Mesothelial cell of epicardium (in vitro differentiated cells): ENCODE data around the gene KCNAB2. TPM values are rescaled to one million over a fixed set of nuclear protein-coding genes. Genes with fewer than 3 reads are reported as not detected.

Experiments used
- DNase-seq, 2 experiments: peaks; one replicate each; pipeline ENCODE4 v3.0.0; 2021; ENCODE audit warnings: low spot score in 2 of 2; ENCODE audit not compliant: unreplicated experiment in 2 of 2
- H3K27ac Mint-ChIP-seq: 2 replicates; pipeline ENCODE4 v1.8.0; 2021; ENCODE audit warnings: mixed read lengths
- H3K27me3 Mint-ChIP-seq: 2 replicates; pipeline ENCODE4 v1.8.0; 2021; ENCODE audit warnings: low read depth, mixed read lengths
- H3K36me3 Mint-ChIP-seq: 2 replicates; pipeline ENCODE4 v1.8.0; 2021; ENCODE audit warnings: mixed read lengths
- H3K4me1 Mint-ChIP-seq: 2 replicates; pipeline ENCODE4 v1.8.0; 2021; ENCODE audit warnings: mixed read lengths
- H3K4me3 Mint-ChIP-seq: 2 replicates; pipeline ENCODE4 v1.8.0; 2021; ENCODE audit warnings: mild to moderate bottlenecking, moderate library complexity, mixed read lengths
- H3K9me3 Mint-ChIP-seq: 2 replicates; pipeline ENCODE4 v1.8.0; 2021; ENCODE audit warnings: mixed read lengths
- CTCF ChIP-seq: fragments of 200-600 bp; sonication (generic); IDR thresholded peaks from one replicate; pipeline ENCODE4 v1.5.0; 2021; ENCODE audit warnings: antibody characterized with exemption; ENCODE audit not compliant: unreplicated experiment
- total RNA-seq: library from RNA; stranded (reverse); gene quantifications from 3 replicates; pipeline ENCODE4 v1.2.1, GENCODE V29; 2021

Gene KCNAB2
- total RNA-seq, 1 donor from 2014 or later = 10.7 TPM

- no peaks in the 10 kb centered on the region for H3K36me3 Mint-ChIP-seq
- TF ChIP-seq CTCF = no peak
- no peak for DNase-seq
- H3K4me1 Mint-ChIP-seq = peaks cover 3% of the 10 kb centered on the region
- H3K27me3 Mint-ChIP-seq = peaks cover 9% of the 10 kb centered on the region
- H3K27ac Mint-ChIP-seq = no peak overlapping the region
- H3K4me3 Mint-ChIP-seq = no peak overlapping the region
- H3K9me3 Mint-ChIP-seq = no peaks in the 10 kb centered on the region
Observed at GRCh38 chr1:6090996-6091822, 45.5 kb downstream of the KCNAB2 start.

GRCh38 chr1:6091823-6092109, 46.1 kb downstream of the KCNAB2 start:
- Mint-ChIP-seq H3K4me3 (no peak overlapping the region), H3K9me3 (no peaks in the 10 kb centered on the region), H3K27ac (no peak overlapping the region), H3K27me3 (peaks cover 9% of the 10 kb centered on the region), H3K4me1 (peaks cover 3% of the 10 kb centered on the region), H3K36me3 (no peaks in the 10 kb centered on the region)
- DNase-seq = no peak
- no peak for TF ChIP-seq CTCF

GRCh38 chr1:6092211-6092610, 46.5 kb downstream of the KCNAB2 start:
- Mint-ChIP-seq H3K9me3 (no peaks in the 10 kb centered on the region), H3K27ac (no peak overlapping the region), H3K4me1 (peaks cover 3% of the 10 kb centered on the region), H3K27me3 (peaks cover 9% of the 10 kb centered on the region), H3K36me3 (no peaks in the 10 kb centered on the region), H3K4me3 (no peak overlapping the region)
- DNase-seq = no peak
- no peak for TF ChIP-seq CTCF

- no peak overlapping the region for H3K27ac Mint-ChIP-seq
- no peaks in the 10 kb centered on the region for H3K9me3 Mint-ChIP-seq
- H3K4me1 Mint-ChIP-seq = peaks cover 3% of the 10 kb centered on the region
- no peak overlapping the region for H3K4me3 Mint-ChIP-seq
- peaks cover 9% of the 10 kb centered on the region for H3K27me3 Mint-ChIP-seq
- DNase-seq = no peak
- no peaks in the 10 kb centered on the region for H3K36me3 Mint-ChIP-seq
- TF ChIP-seq CTCF = no peak
Observed at GRCh38 chr1:6093071-6093470, 47.4 kb downstream of the KCNAB2 start.

- Mint-ChIP-seq H3K27me3 (peaks cover 9% of the 10 kb centered on the region), H3K27ac (no peak overlapping the region), H3K36me3 (no peaks in the 10 kb centered on the region), H3K9me3 (no peaks in the 10 kb centered on the region), H3K4me3 (no peak overlapping the region), H3K4me1 (peaks cover 3% of the 10 kb centered on the region)
- DNase-seq = no peak
- TF ChIP-seq CTCF = no peak
Observed at GRCh38 chr1:6093611-6094010, 47.9 kb downstream of the KCNAB2 start.
